Neural cell (in vitro differentiated cells): Measurements from ENCODE around the gene PROM2. TPM values are rescaled to one million over a fixed set of nuclear protein-coding genes. Genes with fewer than 3 reads are reported as not detected.

Experiments
- H2AFZ ChIP-seq: fragments of 200-600, 300-800 bp; sonication (generic), shearing (Covaris generic); 2 replicates; pipeline ENCODE4 v1.6.0; 2014; ENCODE audit warnings: low read depth, mild to moderate bottlenecking, antibody characterized with exemption, low read length, moderate library complexity
- H3F3A ChIP-seq: fragments of 200-600 bp; shearing (Covaris generic); 2 replicates; pipeline ENCODE4 v1.6.1; 2016; ENCODE audit warnings: mild to moderate bottlenecking, moderate library complexity, mixed read lengths, antibody characterized with exemption, low read length; ENCODE audit not compliant: insufficient read depth, poor library complexity, severe bottlenecking
- H3K27ac ChIP-seq: fragments of 200-600, 300-800 bp; sonication (generic), shearing (Covaris generic); 2 replicates; pipeline ENCODE4 v1.5.1; 2014; ENCODE audit warnings: mild to moderate bottlenecking, low read length, moderate library complexity
- H3K27me3 ChIP-seq: fragments of 300-800, 200-600 bp; sonication (generic), shearing (Covaris generic); 2 replicates; pipeline ENCODE4 v1.6.0; 2014; ENCODE audit warnings: mild to moderate bottlenecking, low read depth, low read length, moderate library complexity; ENCODE audit not compliant: insufficient read depth
- H3K36me3 ChIP-seq: fragments of 300-800, 200-600 bp; sonication (generic), shearing (Covaris generic); 2 replicates; pipeline ENCODE4 v1.5.1; 2014; ENCODE audit warnings: mild to moderate bottlenecking, antibody characterized with exemption, low read length, moderate library complexity; ENCODE audit not compliant: insufficient read depth
- H3K4me2 ChIP-seq: fragments of 300-800, 200-600 bp; sonication (generic), shearing (Covaris generic); 2 replicates; pipeline ENCODE4 v1.6.0; 2014; ENCODE audit warnings: mild to moderate bottlenecking, low read length
- H3K4me3 ChIP-seq: fragments of 300-800, 200-600 bp; sonication (generic), shearing (Covaris generic); 2 replicates; pipeline ENCODE4 v1.5.1; 2014; ENCODE audit warnings: mild to moderate bottlenecking, low read length, moderate library complexity
- H3K79me2 ChIP-seq: fragments of 200-600 bp; shearing (Covaris generic); replicated peaks from 2 replicates; pipeline ENCODE4 v1.6.0; 2014; ENCODE audit warnings: mild to moderate bottlenecking, low read length, moderate library complexity; ENCODE audit not compliant: insufficient read depth
- H3K9ac ChIP-seq: fragments of 300-800, 200-600 bp; sonication (generic), shearing (Covaris generic); 2 replicates; pipeline ENCODE4 v1.6.1; 2016; ENCODE audit warnings: mild to moderate bottlenecking, low read length, mixed read lengths
- H3K9me2 ChIP-seq: fragments of 200-600 bp; shearing (Covaris generic); 2 replicates; pipeline ENCODE4 v1.6.1; 2016; ENCODE audit warnings: mild to moderate bottlenecking, low read length, mixed read lengths; ENCODE audit not compliant: insufficient read depth
- H3K9me3 ChIP-seq: fragments of 200-600, 300-800 bp; sonication (generic), shearing (Covaris generic); 2 replicates; pipeline ENCODE4 v1.6.1; 2016; ENCODE audit warnings: mild to moderate bottlenecking, mixed run types, low read length, moderate library complexity, mixed read lengths
- H4K20me1 ChIP-seq: fragments of 200-600 bp; shearing (Covaris generic); 2 replicates; pipeline ENCODE4 v1.6.1; 2016; ENCODE audit warnings: mild to moderate bottlenecking, mixed run types; ENCODE audit not compliant: insufficient read depth
- EP300 ChIP-seq: fragments of 450-650 bp; conservative IDR thresholded peaks from 2 replicates; pipeline ENCODE4 v1.6.1; 2014; ENCODE audit warnings: antibody characterized with exemption, mild to moderate bottlenecking, moderate library complexity; ENCODE audit not compliant: poor library complexity, severe bottlenecking
- EZH2 ChIP-seq: fragments of 200-600, 300-800 bp; shearing (Covaris generic), sonication (generic); IDR thresholded peaks from 2 replicates; pipeline ENCODE4 v1.6.1; 2014; ENCODE audit warnings: antibody characterized with exemption, low read length, borderline replicate concordance, mild to moderate bottlenecking; ENCODE audit not compliant: insufficient read depth, poor library complexity, severe bottlenecking
- MXI1 ChIP-seq: fragments of 450-650 bp; conservative IDR thresholded peaks from 2 replicates; pipeline ENCODE4 v1.6.1; 2014; ENCODE audit warnings: antibody characterized with exemption, mild to moderate bottlenecking; ENCODE audit not compliant: poor library complexity, severe bottlenecking
- POLR2AphosphoS5 ChIP-seq: IDR thresholded peaks from 2 replicates; pipeline ENCODE4 v1.6.1; 2012
- RAD21 ChIP-seq: fragments of 450-650 bp; conservative IDR thresholded peaks from 2 replicates; pipeline ENCODE4 v1.6.1; 2014; ENCODE audit warnings: antibody characterized with exemption, mild to moderate bottlenecking, moderate library complexity
- SMC3 ChIP-seq: fragments of 450-650 bp; conservative IDR thresholded peaks from 2 replicates; pipeline ENCODE4 v1.6.1; 2014; ENCODE audit warnings: antibody characterized with exemption, mild to moderate bottlenecking, moderate library complexity; ENCODE audit not compliant: poor library complexity
- TAF1 ChIP-seq: IDR thresholded peaks from 2 replicates; pipeline ENCODE4 v1.6.1; 2012; ENCODE audit warnings: low read depth
- polyA plus RNA-seq: library from polyadenylated mRNA; depleted of rRNA; stranded (reverse); fragments of >200 nt; gene quantifications from 2 replicates; pipeline ENCODE4 v1.2.3, GENCODE V29; 2014
- TF ChIP-seq, protein P1 (sequence below): fragments of 450-650 bp; IDR thresholded peaks from 2 replicates; pipeline ENCODE4 v1.5.1; 2014; ENCODE audit warnings: antibody characterized with exemption, mild to moderate bottlenecking, moderate library complexity; ENCODE audit not compliant: poor library complexity, severe bottlenecking
- TF ChIP-seq, protein P2 (sequence below): IDR thresholded peaks from 2 replicates; pipeline ENCODE4 v1.6.1; 2012; ENCODE audit warnings: borderline replicate concordance

The PROM2 gene
- polyA plus RNA-seq, 1 donor from 2014 or later = 2.2 TPM

DNA sequence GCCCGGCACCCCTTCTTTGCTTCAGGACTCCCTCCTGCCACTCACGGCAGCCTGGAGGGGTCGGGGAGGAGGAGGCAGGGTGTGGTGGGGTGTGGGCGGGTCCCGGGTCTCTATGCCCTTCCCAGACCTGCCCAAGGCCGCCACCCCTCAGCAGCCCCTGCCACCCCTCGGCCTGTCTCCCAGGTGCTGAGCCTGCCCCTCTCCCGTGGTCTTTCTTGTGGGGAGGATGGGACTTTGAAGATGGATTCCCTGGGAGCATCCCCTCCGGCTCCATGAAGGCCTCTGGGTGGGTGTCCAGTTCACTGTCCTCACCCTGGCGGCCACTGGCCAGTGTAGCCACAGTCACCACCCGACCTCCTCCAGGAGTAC lies 46.1 kb downstream of the PROM2 start:
- Histone ChIP-seq H3F3A (no peaks in the 10 kb centered on the region), H3K9me3 (peaks cover 13% of the 10 kb centered on the region), H3K36me3 (no peaks in the 10 kb centered on the region), H3K9me2 (no peaks in the 10 kb centered on the region), H4K20me1 (no peaks in the 10 kb centered on the region), H3K27me3 (no peaks in the 10 kb centered on the region), H3K4me2 (no peak overlapping the region), H3K9ac (no peak overlapping the region), H3K79me2 (no peaks in the 10 kb centered on the region), H2AFZ (no peak overlapping the region), H3K27ac (no peak overlapping the region), H3K4me3 (no peak overlapping the region)
- no peak for TF ChIP-seq TAF1
- no peak for TF ChIP-seq RAD21
- TF ChIP-seq, protein P1, sequence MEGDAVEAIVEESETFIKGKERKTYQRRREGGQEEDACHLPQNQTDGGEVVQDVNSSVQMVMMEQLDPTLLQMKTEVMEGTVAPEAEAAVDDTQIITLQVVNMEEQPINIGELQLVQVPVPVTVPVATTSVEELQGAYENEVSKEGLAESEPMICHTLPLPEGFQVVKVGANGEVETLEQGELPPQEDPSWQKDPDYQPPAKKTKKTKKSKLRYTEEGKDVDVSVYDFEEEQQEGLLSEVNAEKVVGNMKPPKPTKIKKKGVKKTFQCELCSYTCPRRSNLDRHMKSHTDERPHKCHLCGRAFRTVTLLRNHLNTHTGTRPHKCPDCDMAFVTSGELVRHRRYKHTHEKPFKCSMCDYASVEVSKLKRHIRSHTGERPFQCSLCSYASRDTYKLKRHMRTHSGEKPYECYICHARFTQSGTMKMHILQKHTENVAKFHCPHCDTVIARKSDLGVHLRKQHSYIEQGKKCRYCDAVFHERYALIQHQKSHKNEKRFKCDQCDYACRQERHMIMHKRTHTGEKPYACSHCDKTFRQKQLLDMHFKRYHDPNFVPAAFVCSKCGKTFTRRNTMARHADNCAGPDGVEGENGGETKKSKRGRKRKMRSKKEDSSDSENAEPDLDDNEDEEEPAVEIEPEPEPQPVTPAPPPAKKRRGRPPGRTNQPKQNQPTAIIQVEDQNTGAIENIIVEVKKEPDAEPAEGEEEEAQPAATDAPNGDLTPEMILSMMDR = no peak
- TF ChIP-seq, protein P2, sequence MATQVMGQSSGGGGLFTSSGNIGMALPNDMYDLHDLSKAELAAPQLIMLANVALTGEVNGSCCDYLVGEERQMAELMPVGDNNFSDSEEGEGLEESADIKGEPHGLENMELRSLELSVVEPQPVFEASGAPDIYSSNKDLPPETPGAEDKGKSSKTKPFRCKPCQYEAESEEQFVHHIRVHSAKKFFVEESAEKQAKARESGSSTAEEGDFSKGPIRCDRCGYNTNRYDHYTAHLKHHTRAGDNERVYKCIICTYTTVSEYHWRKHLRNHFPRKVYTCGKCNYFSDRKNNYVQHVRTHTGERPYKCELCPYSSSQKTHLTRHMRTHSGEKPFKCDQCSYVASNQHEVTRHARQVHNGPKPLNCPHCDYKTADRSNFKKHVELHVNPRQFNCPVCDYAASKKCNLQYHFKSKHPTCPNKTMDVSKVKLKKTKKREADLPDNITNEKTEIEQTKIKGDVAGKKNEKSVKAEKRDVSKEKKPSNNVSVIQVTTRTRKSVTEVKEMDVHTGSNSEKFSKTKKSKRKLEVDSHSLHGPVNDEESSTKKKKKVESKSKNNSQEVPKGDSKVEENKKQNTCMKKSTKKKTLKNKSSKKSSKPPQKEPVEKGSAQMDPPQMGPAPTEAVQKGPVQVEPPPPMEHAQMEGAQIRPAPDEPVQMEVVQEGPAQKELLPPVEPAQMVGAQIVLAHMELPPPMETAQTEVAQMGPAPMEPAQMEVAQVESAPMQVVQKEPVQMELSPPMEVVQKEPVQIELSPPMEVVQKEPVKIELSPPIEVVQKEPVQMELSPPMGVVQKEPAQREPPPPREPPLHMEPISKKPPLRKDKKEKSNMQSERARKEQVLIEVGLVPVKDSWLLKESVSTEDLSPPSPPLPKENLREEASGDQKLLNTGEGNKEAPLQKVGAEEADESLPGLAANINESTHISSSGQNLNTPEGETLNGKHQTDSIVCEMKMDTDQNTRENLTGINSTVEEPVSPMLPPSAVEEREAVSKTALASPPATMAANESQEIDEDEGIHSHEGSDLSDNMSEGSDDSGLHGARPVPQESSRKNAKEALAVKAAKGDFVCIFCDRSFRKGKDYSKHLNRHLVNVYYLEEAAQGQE = no peak
- no peak for TF ChIP-seq MXI1

DNA sequence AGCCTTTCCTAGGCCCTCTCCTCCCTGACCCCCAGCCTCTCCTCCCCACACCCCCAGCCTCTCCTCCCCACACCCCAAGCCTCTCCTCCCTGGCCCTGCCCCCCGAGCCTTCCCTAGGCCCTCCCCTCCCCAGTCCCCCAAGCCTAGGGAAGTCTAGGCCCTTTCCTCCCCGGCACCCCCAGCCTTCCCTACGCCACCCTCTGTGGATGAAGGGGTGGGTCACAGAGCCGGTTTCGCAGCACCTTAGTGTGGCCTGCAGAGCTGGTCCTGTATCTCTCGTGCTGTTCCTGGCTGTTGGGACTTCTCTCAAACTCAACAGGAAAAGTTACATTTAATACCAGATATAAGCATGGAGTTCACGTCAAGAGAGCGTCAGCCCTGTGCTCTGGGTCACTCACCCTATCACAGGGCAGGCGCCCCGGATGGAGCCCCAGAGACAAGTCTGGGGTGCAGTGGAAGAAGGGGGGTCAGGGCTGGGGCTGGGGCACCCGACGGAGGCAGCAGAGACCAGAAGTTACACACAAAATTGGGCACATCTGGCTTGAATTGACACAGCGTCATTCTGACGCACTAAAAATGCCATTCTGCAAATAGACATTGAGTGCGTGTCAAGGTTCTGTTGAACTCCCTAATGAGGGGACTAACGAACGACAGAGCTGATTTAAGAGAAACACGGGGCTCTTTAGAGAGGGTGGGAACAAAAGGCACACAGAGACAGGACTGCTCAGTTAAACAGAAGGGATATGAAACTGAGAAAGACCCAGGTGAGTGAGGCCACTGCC lies 46.9 kb downstream of the PROM2 start:
- Histone ChIP-seq H4K20me1 (no peaks in the 10 kb centered on the region), H2AFZ (no peak overlapping the region), H3K27ac (no peak overlapping the region), H3K4me2 (no peak overlapping the region), H3K4me3 (no peak overlapping the region), H3K9me2 (no peaks in the 10 kb centered on the region), H3K9me3 (peaks cover 17% of the 10 kb centered on the region), H3K27me3 (no peaks in the 10 kb centered on the region), H3F3A (no peaks in the 10 kb centered on the region), H3K9ac (no peak overlapping the region), H3K79me2 (no peaks in the 10 kb centered on the region), H3K36me3 (no peaks in the 10 kb centered on the region)
- TF ChIP-seq, protein P2 = no peak
- no peak for TF ChIP-seq EP300
- TF ChIP-seq, protein P1 = no peak
- no peak for TF ChIP-seq RAD21
- TF ChIP-seq SMC3 = no peak
- no peak for TF ChIP-seq MXI1
- TF ChIP-seq TAF1 = no peak
- no peak for TF ChIP-seq POLR2AphosphoS5
- no peak for TF ChIP-seq EZH2
